GM19438 (cell line): ENCODE data around the gene TOPBP1.
A peak's percentile ranks its signal among the peaks of the same experiment; 100 is the strongest.
"Not testable (repeated sequence)": the region's sequence is repeated elsewhere in the genome, so short reads cannot be mapped to it uniquely, and the experiment has no call there.

Experiments used
- ATAC-seq: cut with Tn5 transposase; IDR thresholded peaks from one replicate; pipeline ENCODE4 v1.9.1; 2021; ENCODE audit warnings: low read depth; ENCODE audit not compliant: unreplicated experiment

Gene TOPBP1

GRCh38 chr3:133661454-133662277 lies at the start of gene TOPBP1:
Gene TOPBP1, minus strand, starts transcription at chr3:133661941. Its CDS starts 814 bp downstream, at chr3:133661127.
- ATAC-seq = peak; percentile 93

GRCh38 chr3:133711013-133711412 lies 49.3 kb upstream of the TOPBP1 start:
- no peak for ATAC-seq

- ATAC-seq = no peak
Observed at GRCh38 chr3:133709139-133709750, 47.5 kb upstream of the TOPBP1 start.

- no peak for ATAC-seq
Observed at GRCh38 chr3:133706033-133706432, 44.3 kb upstream of the TOPBP1 start.

- ATAC-seq = no peak
Observed at GRCh38 chr3:133703915-133704314, 42.2 kb upstream of the TOPBP1 start.

DNA sequence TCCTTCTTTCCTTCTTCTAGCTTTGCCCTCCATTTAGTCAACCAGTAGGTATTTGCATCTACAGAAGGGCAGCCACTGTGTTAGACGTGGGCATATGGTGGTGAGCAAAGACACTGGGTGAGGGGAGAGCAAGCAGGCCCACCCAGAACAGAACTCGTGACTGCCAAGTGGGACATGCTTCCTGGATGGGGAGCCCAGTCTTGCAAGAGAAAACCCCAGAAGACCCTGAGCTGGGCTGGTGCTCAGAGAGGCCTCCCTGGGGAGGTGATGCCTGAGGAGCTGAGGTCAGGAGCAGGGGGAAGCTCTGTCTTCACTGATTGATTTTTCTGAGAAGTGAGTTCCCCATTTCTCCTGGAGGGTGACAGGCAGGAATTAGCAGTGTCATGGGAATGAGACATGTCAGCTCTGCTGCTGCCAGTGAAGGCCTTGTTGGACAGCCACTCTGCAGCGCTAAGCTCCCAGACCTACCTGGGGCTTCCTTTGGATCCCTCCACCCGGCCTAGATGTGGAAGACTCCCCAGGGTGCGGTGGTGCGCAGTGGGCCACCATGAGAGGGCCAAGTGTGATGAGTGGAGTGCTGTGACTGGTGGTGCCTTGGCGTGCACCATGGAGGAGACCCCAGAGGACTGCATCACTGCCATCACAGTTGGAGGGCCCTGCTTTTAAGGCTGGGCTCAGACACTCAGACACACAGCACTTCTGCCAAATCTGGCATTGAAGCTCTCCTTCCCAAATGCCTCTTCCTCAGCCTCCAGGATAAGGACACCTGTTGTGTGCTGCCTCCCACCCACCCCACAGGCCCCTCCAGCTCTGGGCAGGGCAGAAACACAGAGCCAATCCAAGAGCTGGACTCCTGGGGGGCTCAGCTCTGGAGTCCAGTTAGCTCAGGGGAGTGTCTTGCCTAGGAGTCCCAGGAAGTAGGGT lies 40.0 kb upstream of the TOPBP1 start:
- ATAC-seq = no peak

DNA sequence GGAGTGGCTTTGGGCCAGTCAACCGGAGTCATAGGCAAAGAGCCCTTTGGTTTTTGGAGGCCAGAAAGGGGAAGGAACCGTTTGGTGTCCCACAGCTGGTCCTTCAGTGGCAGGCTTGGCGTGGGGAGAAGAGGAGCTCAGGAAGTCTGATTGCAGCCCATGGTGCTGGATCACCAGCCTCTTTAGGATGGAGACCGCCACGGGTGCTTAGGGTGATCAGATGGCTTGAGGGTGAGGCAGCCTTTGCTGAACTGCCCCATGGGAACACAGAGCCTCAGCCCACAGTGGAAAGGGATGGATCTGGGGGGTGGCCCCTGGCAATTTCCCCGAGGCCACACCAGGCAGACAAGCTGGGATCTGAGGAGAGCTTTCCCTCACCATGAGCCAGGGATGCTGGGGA lies 38.6 kb upstream of the TOPBP1 start:
- ATAC-seq = no peak

DNA sequence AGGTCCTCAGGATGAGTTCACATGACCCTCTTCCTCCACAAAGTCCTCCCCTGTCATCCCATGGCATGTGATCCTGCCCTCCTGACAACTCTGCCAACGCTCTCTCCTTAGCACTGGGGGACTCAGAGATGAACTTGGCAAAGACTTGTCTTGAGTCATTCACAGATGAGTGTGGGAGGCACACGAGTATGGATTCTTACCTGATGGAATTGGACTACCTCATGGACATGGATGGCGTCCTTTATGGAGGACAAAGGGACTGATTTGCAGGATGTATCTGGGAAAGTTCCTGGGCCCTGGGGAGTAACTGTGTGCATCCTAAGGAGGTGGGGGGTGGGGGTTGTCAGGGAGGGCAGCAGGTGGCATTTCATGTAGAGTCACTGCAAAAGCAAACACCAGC lies 38.2 kb upstream of the TOPBP1 start:
- ATAC-seq = no peak

DNA sequence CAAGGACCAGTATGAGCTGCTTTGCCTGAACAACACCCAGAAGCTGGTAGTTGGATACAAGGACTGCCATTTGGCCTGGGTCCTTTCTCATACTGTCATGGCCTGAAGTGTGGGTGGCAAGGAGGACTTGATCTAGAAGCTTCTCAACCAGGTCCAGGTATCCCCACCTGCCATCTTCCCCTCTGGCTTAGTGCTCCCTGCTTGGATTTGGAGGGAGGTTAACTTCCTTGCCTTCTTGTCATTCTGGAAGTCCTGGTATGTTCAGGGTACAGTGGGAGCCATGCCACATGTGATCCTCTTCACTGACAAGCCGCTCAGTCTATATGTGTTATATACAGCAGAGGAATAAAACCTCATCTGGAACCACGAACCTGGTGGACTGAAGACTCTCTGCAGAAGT lies 37.7 kb upstream of the TOPBP1 start:
- no peak for ATAC-seq

DNA sequence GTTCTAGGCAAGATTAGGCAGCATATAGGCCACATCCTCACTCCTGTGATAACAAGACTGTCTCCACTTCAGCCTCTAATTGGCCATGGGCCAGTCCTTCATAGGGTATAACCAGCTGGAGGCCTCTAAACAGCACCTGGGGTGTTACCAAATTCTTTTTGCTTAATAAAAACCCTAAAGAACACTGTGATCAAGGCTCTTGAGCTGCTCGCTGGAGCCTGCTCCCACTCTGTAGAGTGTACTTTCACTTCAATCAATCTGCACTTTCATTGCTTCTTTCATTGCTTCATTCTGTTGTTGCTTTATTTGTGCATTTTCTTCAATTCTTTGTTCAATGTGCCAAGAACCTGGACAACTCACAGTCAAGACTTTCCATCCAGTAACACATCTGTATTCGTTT lies 36.2 kb upstream of the TOPBP1 start:
- ATAC-seq = no peak

- ATAC-seq = no peak
Observed at GRCh38 chr3:133695560-133696171, 33.9 kb upstream of the TOPBP1 start.

- ATAC-seq = no peak
Observed at GRCh38 chr3:133694288-133695268, 32.8 kb upstream of the TOPBP1 start.

DNA sequence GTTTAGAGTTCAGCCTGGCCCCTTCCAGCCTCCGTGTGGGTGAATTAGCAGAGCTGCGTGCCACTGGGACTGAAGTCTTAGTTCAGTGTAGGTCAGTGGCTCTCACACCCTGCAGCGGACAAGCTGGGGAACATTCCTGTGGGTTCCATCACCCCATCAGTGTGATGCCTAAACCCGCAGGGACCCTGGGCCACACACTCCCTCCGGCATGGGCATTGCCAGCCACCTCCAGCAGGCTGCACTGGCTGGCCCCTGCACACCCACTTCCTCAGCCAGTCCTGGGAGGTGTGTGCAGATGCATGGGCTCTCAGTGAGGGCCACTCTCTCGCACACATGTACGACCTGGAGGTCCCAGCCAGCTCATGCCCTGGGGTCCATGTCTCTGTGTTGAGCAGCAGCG lies 32.1 kb upstream of the TOPBP1 start:
- ATAC-seq = no peak

- ATAC-seq = no peak
Observed at GRCh38 chr3:133692759-133693158, 31.0 kb upstream of the TOPBP1 start.

DNA sequence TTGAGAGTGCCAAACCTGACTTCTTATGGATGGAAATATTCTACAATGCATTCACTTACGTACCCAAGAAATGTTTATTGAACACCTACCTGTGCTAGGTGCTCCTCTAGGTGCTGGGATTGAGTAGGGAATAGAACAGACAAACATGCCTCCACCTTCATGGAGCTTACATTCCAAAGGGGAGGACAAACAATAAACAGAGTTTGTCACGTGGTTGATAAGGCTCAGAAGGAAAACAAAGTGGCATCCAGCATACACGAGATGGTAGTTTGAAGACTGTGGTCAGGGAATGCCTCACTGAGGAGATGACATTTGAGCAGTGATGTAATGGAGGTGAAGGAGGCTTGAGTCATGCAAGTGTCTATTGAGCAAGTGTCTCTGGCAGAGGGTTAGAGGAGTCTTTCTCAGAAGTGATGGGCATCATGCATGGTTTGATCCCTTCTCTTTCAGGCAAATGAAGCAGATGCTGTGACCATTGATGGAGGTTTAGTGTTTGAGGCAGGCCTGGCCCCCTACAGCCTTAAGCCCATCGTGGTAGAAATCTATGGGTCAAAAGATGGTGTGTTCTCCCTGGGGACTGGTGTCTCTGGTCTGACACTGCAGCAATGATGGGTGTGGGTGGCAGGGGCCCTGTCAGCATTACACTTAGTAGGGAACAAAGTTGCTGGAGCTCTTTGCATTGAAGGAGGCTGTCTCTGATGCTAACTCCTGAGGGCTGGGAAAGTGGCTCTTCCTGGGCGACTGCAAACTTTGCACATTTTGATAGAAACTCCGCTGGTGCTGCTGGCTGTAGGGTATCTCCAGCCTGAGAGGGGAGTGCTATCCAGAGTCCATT lies 29.7 kb upstream of the TOPBP1 start:
- no peak for ATAC-seq

DNA sequence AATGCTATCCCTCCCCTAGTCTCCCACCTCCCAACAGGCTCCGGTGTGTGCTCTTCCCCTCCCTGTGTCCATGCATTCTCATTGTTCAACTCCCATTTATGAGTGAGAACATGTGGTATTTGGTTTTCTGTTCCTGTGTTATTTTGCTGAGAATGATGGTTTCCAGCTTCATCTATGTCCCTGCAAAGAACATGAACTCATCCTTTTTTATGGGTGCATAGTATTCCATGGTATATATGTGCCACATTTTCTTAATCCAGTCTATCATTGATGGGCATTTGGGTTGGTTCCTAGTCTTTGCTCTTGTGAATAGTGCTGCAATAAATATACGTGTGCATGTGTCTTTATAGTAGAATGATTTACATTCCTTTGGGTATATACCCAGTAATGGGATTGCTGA lies 16.3 kb upstream of the TOPBP1 start:
- not testable (repeated sequence) for ATAC-seq

GRCh38 chr3:133676336-133677118 lies 14.8 kb upstream of the TOPBP1 start:
- no peak for ATAC-seq
